ENCODE data around the gene FAM83C. TPM values are rescaled to one million over a fixed set of nuclear protein-coding genes. Genes with fewer than 3 reads are reported as not detected.
A peak's percentile ranks its signal among the peaks of the same experiment; 100 is the strongest.

FAM83C gene
- polyA plus RNA-seq, 2 of the 4 experiments (the other 2 are of a cell fraction): not detected

GRCh38 chr20:35306931-35307517, 14.8 kb upstream of the FAM83C start (continued):
- TF ChIP-seq BHLHE40 (IDR thresholded peaks at IDR 0.05; ENCODE audit: low read depth, low read length): 0 out of 2 replicates have a peak, but pooled peaks have one; percentile 22
- no peak for TF ChIP-seq KDM5A (IDR thresholded peaks at IDR 0.05)
- TF ChIP-seq EP300 (IDR thresholded peaks at IDR 0.05): no peak
- no peak for TF ChIP-seq NPAS2 (CRISPR knock-in tag; IDR thresholded peaks at IDR 0.05; ENCODE audit: borderline replicate concordance)
- no peak for TF ChIP-seq RCOR1 (IDR thresholded peaks at IDR 0.05; ENCODE audit: low read depth, low read length)
- TF ChIP-seq MYC (IDR thresholded peaks at IDR 0.05; ENCODE audit: borderline replicate concordance, low read length): peak; percentile 44; the same call in 1 of the 2 replicates
- TF ChIP-seq FOSB (CRISPR knock-in tag; IDR thresholded peaks at IDR 0.05): peak; percentile 64; the same call in 1 of the 2 replicates
- TF ChIP-seq JUN (IDR thresholded peaks at IDR 0.05): no peak
- TF ChIP-seq, protein P1, sequence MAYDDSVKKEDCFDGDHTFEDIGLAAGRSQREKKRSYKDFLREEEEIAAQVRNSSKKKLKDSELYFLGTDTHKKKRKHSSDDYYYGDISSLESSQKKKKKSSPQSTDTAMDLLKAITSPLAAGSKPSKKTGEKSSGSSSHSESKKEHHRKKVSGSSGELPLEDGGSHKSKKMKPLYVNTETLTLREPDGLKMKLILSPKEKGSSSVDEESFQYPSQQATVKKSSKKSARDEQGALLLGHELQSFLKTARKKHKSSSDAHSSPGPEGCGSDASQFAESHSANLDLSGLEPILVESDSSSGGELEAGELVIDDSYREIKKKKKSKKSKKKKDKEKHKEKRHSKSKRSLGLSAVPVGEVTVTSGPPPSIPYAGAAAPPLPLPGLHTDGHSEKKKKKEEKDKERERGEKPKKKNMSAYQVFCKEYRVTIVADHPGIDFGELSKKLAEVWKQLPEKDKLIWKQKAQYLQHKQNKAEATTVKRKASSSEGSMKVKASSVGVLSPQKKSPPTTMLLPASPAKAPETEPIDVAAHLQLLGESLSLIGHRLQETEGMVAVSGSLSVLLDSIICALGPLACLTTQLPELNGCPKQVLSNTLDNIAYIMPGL (CRISPR knock-in tag; IDR thresholded peaks at IDR 0.05; ENCODE audit: borderline replicate concordance): no peak
- TF ChIP-seq CBX8 (IDR thresholded peaks at IDR 0.05): no peak
- peak; percentile 63; the same call in 2 of the 3 replicates for TF ChIP-seq SMC3 (IDR thresholded peaks at IDR 0.05)
- TF ChIP-seq, protein P2, sequence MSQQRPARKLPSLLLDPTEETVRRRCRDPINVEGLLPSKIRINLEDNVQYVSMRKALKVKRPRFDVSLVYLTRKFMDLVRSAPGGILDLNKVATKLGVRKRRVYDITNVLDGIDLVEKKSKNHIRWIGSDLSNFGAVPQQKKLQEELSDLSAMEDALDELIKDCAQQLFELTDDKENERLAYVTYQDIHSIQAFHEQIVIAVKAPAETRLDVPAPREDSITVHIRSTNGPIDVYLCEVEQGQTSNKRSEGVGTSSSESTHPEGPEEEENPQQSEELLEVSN (IDR thresholded peaks at IDR 0.05; ENCODE audit: borderline replicate concordance, low read depth): no peak
- TF ChIP-seq ZNF302 (CRISPR knock-in tag; IDR thresholded peaks at IDR 0.05): no peak
- TF ChIP-seq EHF (CRISPR knock-in tag; IDR thresholded peaks at IDR 0.05): peak; percentile 60; the same call in 1 of the 2 replicates
- TF ChIP-seq CHD2 (IDR thresholded peaks at IDR 0.05; ENCODE audit: low read length, partially characterized antibody): no peak
- TF ChIP-seq PHF8 (IDR thresholded peaks at IDR 0.05; ENCODE audit: borderline replicate concordance, low read depth): no peak
- TF ChIP-seq MAZ (IDR thresholded peaks at IDR 0.05; ENCODE audit: borderline replicate concordance, low read depth, low read length): no peak
- TF ChIP-seq GATA3 (IDR thresholded peaks at IDR 0.05; ENCODE audit: borderline replicate concordance): no peak
- peak; percentile 91; the same call in 1 of the 2 replicates for TF ChIP-seq ATOH8 (CRISPR knock-in tag; IDR thresholded peaks at IDR 0.05; ENCODE audit: low read depth)
- no peak for TF ChIP-seq JUNB (IDR thresholded peaks at IDR 0.05)
- no peak for TF ChIP-seq CHD4 (IDR thresholded peaks at IDR 0.05; ENCODE audit: borderline replicate concordance)
- 0 out of 2 replicates have a peak, but pooled peaks have one; percentile 64 for TF ChIP-seq HOXB5 (CRISPR knock-in tag; IDR thresholded peaks at IDR 0.05)
- no peak for TF ChIP-seq USF2 (IDR thresholded peaks at IDR 0.05)
- TF ChIP-seq ZC3H11A (IDR thresholded peaks at IDR 0.05): no peak
- peak; percentile 60 to 73 for TF ChIP-seq RAD21 (conservative IDR thresholded peaks at IDR 0.05 in 1 of 2, IDR thresholded peaks at IDR 0.05 in 1 of 2)
- TF ChIP-seq, protein P3, sequence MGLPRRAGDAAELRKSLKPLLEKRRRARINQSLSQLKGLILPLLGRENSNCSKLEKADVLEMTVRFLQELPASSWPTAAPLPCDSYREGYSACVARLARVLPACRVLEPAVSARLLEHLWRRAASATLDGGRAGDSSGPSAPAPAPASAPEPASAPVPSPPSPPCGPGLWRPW (IDR thresholded peaks at IDR 0.05): no peak
- TF ChIP-seq PBX3 (IDR thresholded peaks at IDR 0.05): no peak

All from A549 (cell line).